GM18502 (cell line): ENCODE measurements around the gene SLC23A2.

Experiments
- ATAC-seq: cut with Tn5 transposase; IDR thresholded peaks from one replicate; pipeline ENCODE4 v1.9.1; 2021; ENCODE audit warnings: mild to moderate bottlenecking; ENCODE audit not compliant: unreplicated experiment, poor library complexity

The SLC23A2 gene

GRCh38 chr20:4805663-4806449 is 195.5 kb downstream of the SLC23A2 start:
- ATAC-seq: no peak

- ATAC-seq: no peak
These were observed 198.8 kb downstream of the SLC23A2 start for GRCh38 chr20:4802527-4802926.
